Activated naive CD4-positive, alpha-beta T cell treated with anti-CD3 and anti-CD28 coated beads for 36 hours (primary cell): ENCODE data around the gene GABRA1. TPM values are rescaled to one million over a fixed set of nuclear protein-coding genes. Genes with fewer than 3 reads are reported as not detected.
A peak's percentile ranks its signal among the peaks of the same experiment; 100 is the strongest.

Experiments
- CTCF ChIA-PET: fragments of 350-600 bp; sonication (Branson Sonifier 250); formaldehyde crosslinking; loops from one replicate; lab custom pipeline; 2021; ENCODE audit warnings: antibody characterized with exemption; lab: Charles Lee
- DNase-seq: peaks from one replicate; pipeline ENCODE4 v3.0.0-alpha.2; 2020
- H3K27ac Mint-ChIP-seq: one replicate; pipeline ENCODE4 v1.8.0; 2021; ENCODE audit warnings: mild to moderate bottlenecking, mixed read lengths
- H3K27me3 Mint-ChIP-seq: one replicate; pipeline ENCODE4 v1.8.0; 2021; ENCODE audit warnings: low read depth, mixed read lengths
- H3K36me3 Mint-ChIP-seq: one replicate; pipeline ENCODE4 v1.8.0; 2021; ENCODE audit warnings: low read depth, mixed read lengths
- H3K4me1 Mint-ChIP-seq: one replicate; pipeline ENCODE4 v1.8.0; 2021; ENCODE audit warnings: low read depth, mixed read lengths
- H3K4me3 Mint-ChIP-seq: one replicate; pipeline ENCODE4 v1.8.0; 2021; ENCODE audit warnings: mild to moderate bottlenecking, moderate library complexity, mixed read lengths
- H3K9me3 Mint-ChIP-seq: one replicate; pipeline ENCODE4 v1.8.0; 2021; ENCODE audit warnings: mixed read lengths
- intact Hi-C: fragments of 100-400 bp; cut with micrococcal nuclease; formaldehyde crosslinking; loops from one replicate; pipeline ENCODE4 v1.15.1; 2023
- total RNA-seq, 2 experiments: library from RNA; stranded (reverse); gene quantifications; one replicate each; pipeline ENCODE4 v1.2.3, GENCODE V29; 2021

Gene GABRA1
- total RNA-seq, 2 experiments from 2014 or later, result not detected

DNA sequence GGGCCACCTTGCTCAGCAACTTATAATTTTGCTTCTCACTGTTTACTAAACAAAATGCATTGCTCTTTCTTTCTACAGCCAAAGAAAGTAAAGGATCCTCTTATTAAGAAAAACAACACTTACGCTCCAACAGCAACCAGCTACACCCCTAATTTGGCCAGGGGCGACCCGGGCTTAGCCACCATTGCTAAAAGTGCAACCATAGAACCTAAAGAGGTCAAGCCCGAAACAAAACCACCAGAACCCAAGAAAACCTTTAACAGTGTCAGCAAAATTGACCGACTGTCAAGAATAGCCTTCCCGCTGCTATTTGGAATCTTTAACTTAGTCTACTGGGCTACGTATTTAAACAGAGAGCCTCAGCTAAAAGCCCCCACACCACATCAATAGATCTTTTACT is 49.1 kb downstream of the GABRA1 start:
- no peak for DNase-seq
- CTCF ChIA-PET, result no interaction called here
- Mint-ChIP-seq H3K27me3 (no peaks in the 10 kb centered on the region), H3K27ac (no peak overlapping the region), H3K4me1 (no peaks in the 10 kb centered on the region), H3K4me3 (no peak overlapping the region), H3K36me3 (no peaks in the 10 kb centered on the region), H3K9me3 (peaks cover 4% of the 10 kb centered on the region)
- intact Hi-C loops, result no loop called here

DNA sequence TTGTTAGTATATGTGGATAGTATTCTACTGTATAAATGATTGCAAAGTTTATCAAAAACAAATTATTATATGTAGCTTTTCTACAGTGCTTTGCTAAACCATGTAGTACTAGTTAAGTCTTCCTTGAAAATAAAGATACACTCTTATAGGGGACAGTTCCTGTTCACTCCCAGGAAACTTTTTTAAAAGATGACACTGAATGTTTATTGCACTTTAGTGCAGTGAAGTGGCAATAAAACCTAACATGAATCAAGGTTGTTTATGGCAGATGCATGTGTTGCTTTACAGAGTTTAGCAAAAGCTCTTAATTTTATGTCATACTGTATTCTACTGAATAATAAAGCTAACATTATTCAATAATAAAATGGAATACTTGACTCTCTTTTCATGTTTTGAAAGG is 51.7 kb downstream of the GABRA1 start:
- Mint-ChIP-seq H3K9me3 (peaks cover 8% of the 10 kb centered on the region), H3K36me3 (no peaks in the 10 kb centered on the region), H3K27me3 (no peaks in the 10 kb centered on the region), H3K4me1 (no peaks in the 10 kb centered on the region), H3K27ac (no peak overlapping the region), H3K4me3 (no peak overlapping the region)
- CTCF ChIA-PET, result no interaction called here
- DNase-seq, result no peak
- intact Hi-C loops, result no loop called here

GRCh38 chr5:161900981-161901380 is 53.1 kb downstream of the GABRA1 start:
- CTCF ChIA-PET, result interaction anchor here (0.6 kb wide), 1 partner anchor 203 kb away, joined by 3 read pairs; no protein-coding TSS in a partner anchor
- no peaks in the 10 kb centered on the region for H3K4me1 Mint-ChIP-seq
- no peak overlapping the region for H3K4me3 Mint-ChIP-seq
- DNase-seq, result no peak
- H3K36me3 Mint-ChIP-seq, result no peaks in the 10 kb centered on the region
- peaks cover 8% of the 10 kb centered on the region for H3K9me3 Mint-ChIP-seq
- no peak overlapping the region for H3K27ac Mint-ChIP-seq
- H3K27me3 Mint-ChIP-seq, result no peaks in the 10 kb centered on the region
- intact Hi-C loops, result no loop called here

- CTCF ChIA-PET, result no interaction called here
- peaks cover 7% of the 10 kb centered on the region for H3K9me3 Mint-ChIP-seq
- no peaks in the 10 kb centered on the region for H3K4me1 Mint-ChIP-seq
- no peaks in the 10 kb centered on the region for H3K27me3 Mint-ChIP-seq
- no peaks in the 10 kb centered on the region for H3K36me3 Mint-ChIP-seq
- no peak overlapping the region for H3K27ac Mint-ChIP-seq
- intact Hi-C loops, result no loop called here
- no peak overlapping the region for H3K4me3 Mint-ChIP-seq
- no peak for DNase-seq
Measured at GRCh38 chr5:161921781-161922180, 73.9 kb downstream of the GABRA1 start.

DNA sequence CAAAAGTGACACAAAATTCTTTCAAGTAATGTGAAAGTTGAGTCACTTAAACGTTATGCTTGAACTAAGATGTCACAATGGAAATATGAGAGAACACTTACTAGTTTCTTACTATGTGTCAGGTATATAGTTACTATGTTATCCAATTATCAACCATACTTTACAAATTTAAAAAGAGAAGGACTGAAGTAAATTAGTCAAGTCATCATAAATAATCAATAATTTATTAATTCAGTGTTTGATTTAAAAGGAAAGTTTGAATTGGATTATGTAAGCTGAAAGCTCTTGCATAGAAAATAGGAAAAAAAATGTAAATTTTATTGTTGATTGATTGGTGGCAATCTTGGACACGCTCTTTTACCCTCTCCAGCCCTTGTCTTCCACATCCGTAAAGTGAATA is 76.3 kb downstream of the GABRA1 start:
- H3K9me3 Mint-ChIP-seq, result peaks cover 8% of the 10 kb centered on the region
- H3K27ac Mint-ChIP-seq, result no peak overlapping the region
- no peak for DNase-seq
- H3K27me3 Mint-ChIP-seq, result no peaks in the 10 kb centered on the region
- intact Hi-C loops, result no loop called here
- no peaks in the 10 kb centered on the region for H3K36me3 Mint-ChIP-seq
- CTCF ChIA-PET, result no interaction called here
- H3K4me3 Mint-ChIP-seq, result no peak overlapping the region
- no peaks in the 10 kb centered on the region for H3K4me1 Mint-ChIP-seq

DNA sequence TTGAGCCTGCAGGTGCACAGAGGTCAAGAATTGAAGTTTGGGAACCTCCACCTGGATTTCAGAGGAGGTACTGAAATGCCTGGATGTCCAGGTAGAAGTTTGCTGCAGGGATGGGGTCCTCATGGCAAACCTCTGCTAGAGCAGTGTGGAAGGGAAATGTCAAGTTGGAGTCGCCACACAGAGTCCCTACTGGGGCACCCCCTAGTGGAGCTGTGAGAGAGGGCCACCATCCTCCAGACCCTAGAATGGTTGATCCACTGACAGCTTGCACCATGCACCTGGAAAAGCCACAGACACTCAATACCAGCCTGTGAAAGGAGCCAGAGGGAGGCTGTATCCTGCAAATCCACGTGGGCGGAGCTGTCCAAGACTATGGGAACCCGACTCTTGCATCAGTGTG is 78.0 kb downstream of the GABRA1 start:
- H3K4me1 Mint-ChIP-seq, result no peaks in the 10 kb centered on the region
- peak; percentile 4 for DNase-seq
- no peaks in the 10 kb centered on the region for H3K27me3 Mint-ChIP-seq
- intact Hi-C loops, result no loop called here
- H3K36me3 Mint-ChIP-seq, result no peaks in the 10 kb centered on the region
- H3K27ac Mint-ChIP-seq, result no peak overlapping the region
- no peak overlapping the region for H3K4me3 Mint-ChIP-seq
- peaks cover 8% of the 10 kb centered on the region for H3K9me3 Mint-ChIP-seq
- CTCF ChIA-PET, result no interaction called here

GRCh38 chr5:161934486-161934885 is 86.6 kb downstream of the GABRA1 start:
- H3K4me1 Mint-ChIP-seq, result no peaks in the 10 kb centered on the region
- DNase-seq, result no peak

DNA sequence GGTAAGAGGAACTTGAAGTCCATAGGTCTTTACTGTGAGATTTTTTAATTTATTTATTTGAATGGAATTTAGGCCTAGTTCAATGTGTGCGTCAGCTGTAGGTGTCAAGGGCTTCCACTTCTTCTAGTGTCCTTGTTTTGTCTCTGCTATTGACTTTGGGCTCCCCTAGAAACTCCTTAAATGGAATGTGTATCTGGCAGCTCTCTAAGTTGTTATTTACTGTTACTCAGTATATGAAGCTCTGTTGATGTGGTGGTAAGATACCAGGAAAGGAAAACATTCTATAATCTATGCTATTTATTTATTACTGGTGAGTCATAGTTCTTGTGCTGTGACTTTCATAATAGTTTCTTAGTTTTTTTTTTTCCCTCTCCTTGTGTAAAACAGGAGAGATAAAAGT is 97.1 kb downstream of the GABRA1 start:
- intact Hi-C loops, result no loop called here
- Mint-ChIP-seq H3K9me3 (peaks cover 5% of the 10 kb centered on the region), H3K27ac (no peak overlapping the region), H3K36me3 (no peaks in the 10 kb centered on the region), H3K4me3 (no peak overlapping the region), H3K4me1 (no peaks in the 10 kb centered on the region), H3K27me3 (no peaks in the 10 kb centered on the region)
- CTCF ChIA-PET, result no interaction called here
- DNase-seq, result no peak

More at GRCh38 chr5:161934486-161934885, 86.6 kb downstream of the GABRA1 start:
- H3K9me3 Mint-ChIP-seq, result peaks cover 11% of the 10 kb centered on the region
- no peak overlapping the region for H3K27ac Mint-ChIP-seq
- no peak overlapping the region for H3K4me3 Mint-ChIP-seq
- H3K27me3 Mint-ChIP-seq, result no peaks in the 10 kb centered on the region
- H3K36me3 Mint-ChIP-seq, result no peaks in the 10 kb centered on the region
- CTCF ChIA-PET, result no interaction called here
- intact Hi-C loops, result no loop called here

- CTCF ChIA-PET, result no interaction called here
- no peaks in the 10 kb centered on the region for H3K27me3 Mint-ChIP-seq
- DNase-seq, result no peak
Measured at GRCh38 chr5:161946911-161947310, 99.0 kb downstream of the GABRA1 start.

More at GRCh38 chr5:161946911-161947310, 99.0 kb downstream of the GABRA1 start:
- no peak overlapping the region for H3K27ac Mint-ChIP-seq
- no peaks in the 10 kb centered on the region for H3K4me1 Mint-ChIP-seq
- H3K9me3 Mint-ChIP-seq, result peaks cover 4% of the 10 kb centered on the region
- no peak overlapping the region for H3K4me3 Mint-ChIP-seq
- intact Hi-C loops, result no loop called here
- no peaks in the 10 kb centered on the region for H3K36me3 Mint-ChIP-seq

Other genes with a start within 250 kb of the GABRA1 start
- not detected for gene GABRA6, start 162.4 kb upstream of the GABRA1 start, total RNA-seq
- under 1 TPM in 1 of 2 experiments, not detected in 1; 0.64 TPM for gene GABRG2, start 219.7 kb downstream of the GABRA1 start, total RNA-seq